WI38 (cell line): Measurements from ENCODE around the gene NEUROD1.

Experiments used
- H3K4me3 ChIP-seq: 2 replicates; pipeline ENCODE4 v1.5.1; 2011; ENCODE audit warnings: low read depth, mild to moderate bottlenecking, control low read depth, low read length
- CTCF ChIP-seq: IDR thresholded peaks from 2 replicates; pipeline ENCODE4 v1.5.1; 2012; ENCODE audit warnings: low read depth, mild to moderate bottlenecking, control low read depth, low read length

The NEUROD1 gene

DNA sequence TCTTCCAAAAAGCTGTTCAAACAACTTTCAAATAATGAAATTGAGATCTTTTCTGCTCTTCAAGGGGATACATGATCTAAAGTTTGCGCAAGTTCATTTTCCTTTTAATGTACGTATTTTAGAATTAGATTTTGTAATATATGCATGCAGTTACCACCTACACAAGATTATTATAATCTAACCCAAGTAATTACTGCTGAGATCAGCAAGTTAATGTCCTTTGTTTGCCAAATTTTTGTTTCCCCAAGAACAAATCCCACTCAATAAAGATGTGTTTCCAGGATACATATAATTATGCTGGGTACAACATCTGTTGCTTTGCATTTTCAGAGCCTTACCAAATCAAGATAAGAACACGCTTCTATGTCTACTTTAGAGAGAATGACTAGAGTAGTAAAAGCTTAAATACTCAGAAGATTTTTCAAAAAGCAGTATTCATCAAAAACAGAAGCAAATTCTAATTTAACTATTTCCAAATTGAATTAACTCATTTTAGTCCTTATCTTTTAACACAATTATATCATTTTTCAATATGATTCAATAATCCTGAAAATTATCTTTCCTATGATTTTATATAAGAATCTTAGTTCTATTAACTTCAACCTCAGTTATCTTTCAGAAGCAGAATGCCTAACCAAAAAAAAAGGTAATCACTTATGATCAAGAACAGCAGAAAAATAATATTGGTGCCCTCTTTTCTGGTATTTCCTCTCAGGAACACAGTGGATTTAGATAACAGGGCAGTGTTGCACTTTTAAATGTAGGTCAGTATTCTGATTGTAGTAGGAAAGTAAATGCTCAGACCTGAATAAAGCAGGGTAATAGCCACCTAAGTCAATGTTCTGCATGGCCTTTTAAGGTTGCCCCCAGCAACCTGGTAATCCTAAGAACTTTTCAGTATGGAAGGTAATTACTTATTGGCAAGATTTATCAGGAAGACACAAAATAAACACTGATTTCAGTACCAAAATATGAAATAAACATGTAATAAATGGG, 51.4 kb downstream of the NEUROD1 start:
- no peak for TF ChIP-seq CTCF
- no peak overlapping the region for H3K4me3 ChIP-seq

GRCh38 chr2:181627545-181627944, 52.8 kb downstream of the NEUROD1 start:
- TF ChIP-seq CTCF: no peak
- no peak overlapping the region for H3K4me3 ChIP-seq

DNA sequence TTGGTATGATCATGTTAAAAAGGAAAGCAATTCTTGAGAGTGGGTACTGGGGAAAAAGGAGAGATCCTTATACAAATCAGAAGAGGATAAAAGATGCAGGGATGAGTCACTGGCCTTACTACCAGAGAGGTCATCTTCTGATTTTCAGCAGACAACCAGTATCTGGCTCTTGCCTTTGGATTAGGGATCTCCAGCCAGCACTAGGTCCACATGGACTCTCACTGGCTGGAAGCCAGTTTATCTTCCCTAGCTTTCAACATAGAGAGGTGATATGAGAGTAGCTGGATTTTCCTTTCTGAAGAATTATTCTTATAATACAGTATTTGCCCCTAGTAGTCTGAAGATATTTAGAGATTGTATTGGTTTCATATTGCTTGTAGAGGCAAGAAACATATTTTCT, 53.6 kb downstream of the NEUROD1 start:
- no peak for TF ChIP-seq CTCF
- H3K4me3 ChIP-seq: no peak overlapping the region
